K562 (cell line): Measurements from ENCODE around the gene PDGFC.

Experiments
- BRCA1 ChIP-seq, 2 experiments: fragments of 450-650 bp in 1 of 2; sonication (generic) in 1 of 2; formaldehyde crosslinking in 1 of 2; IDR thresholded peaks; 2 replicates each; pipeline versions ENCODE4 v1.5.0 to v1.6.1; 2017 to 2020; ENCODE audit warnings: mild to moderate bottlenecking in 1 of 2, missing genetic modification reagents in 1 of 2
- CBX5 ChIP-seq: IDR thresholded peaks from 2 replicates; pipeline ENCODE4 v1.6.1; 2014; ENCODE audit warnings: low read depth, borderline replicate concordance
- CHD4 ChIP-seq: fragments of 200-600 bp; sonication (generic); IDR thresholded peaks from 3 replicates; pipeline ENCODE4 v1.6.1; 2012; ENCODE audit warnings: low read depth, mild to moderate bottlenecking, mixed read lengths, low read length, inconsistent platforms; ENCODE audit not compliant: insufficient read depth, insufficient replicate concordance, poor library complexity, severe bottlenecking
- EZH2 ChIP-seq: IDR thresholded peaks from 2 replicates; pipeline ENCODE4 v1.6.1; 2012; ENCODE audit warnings: low read depth, mild to moderate bottlenecking, inconsistent platforms, low read length, borderline replicate concordance
- MAFF ChIP-seq: IDR thresholded peaks from 2 replicates; pipeline ENCODE4 v1.6.1; 2012; ENCODE audit warnings: low read length, improper control_type of control experiment
- NFE2L1 ChIP-seq: fragments of 450-650 bp; IDR thresholded peaks from 2 replicates; pipeline ENCODE4 v1.6.1; 2016; ENCODE audit warnings: missing genetic modification characterization, low read depth, mild to moderate bottlenecking, missing compliant biosample characterization, moderate library complexity, borderline replicate concordance
- NR2C2 ChIP-seq, 2 experiments: fragments of 200-800 bp in 1 of 2; sonication (Bioruptor generic) in 1 of 2; sonication (generic) in 1 of 2; formaldehyde crosslinking in 1 of 2; IDR thresholded peaks; 2 replicates each; pipeline versions ENCODE4 v1.6.1 to v1.8.0; 2016 to 2022; ENCODE audit warnings: mild to moderate bottlenecking in 1 of 2, missing compliant biosample characterization in 1 of 2, missing genetic modification characterization in 1 of 2, missing genetic modification reagents in 1 of 2
- SP1 ChIP-seq: sonication (generic); formaldehyde crosslinking; IDR thresholded peaks from 2 replicates; pipeline ENCODE4 v1.8.1; 2022; ENCODE audit warnings: mild to moderate bottlenecking, missing genetic modification reagents
- STAG1 ChIP-seq: sonication (generic); formaldehyde crosslinking; IDR thresholded peaks from 2 replicates; pipeline ENCODE4 v1.5.0; 2020; ENCODE audit warnings: missing genetic modification reagents, borderline replicate concordance
- ZFP30 ChIP-seq: fragments of 250-450 bp; sonication (Bioruptor Pico); IDR thresholded peaks from 2 replicates; pipeline ENCODE4 v1.8.0; 2022; ENCODE audit warnings: moderate library complexity, mild to moderate bottlenecking, inconsistent platforms, borderline replicate concordance
- TF ChIP-seq, protein P1 (sequence below): fragments of 250-450 bp; sonication (Bioruptor Pico); IDR thresholded peaks from 2 replicates; pipeline ENCODE4 v1.5.0; 2020; ENCODE audit warnings: mild to moderate bottlenecking, borderline replicate concordance
- TF ChIP-seq, protein P2 (sequence below): fragments of 450-650 bp; IDR thresholded peaks from 2 replicates; pipeline ENCODE4 v1.6.1; 2016; ENCODE audit warnings: antibody characterized with exemption
- TF ChIP-seq, protein P3 (sequence below): fragments of 450-650 bp; IDR thresholded peaks from 2 replicates; pipeline ENCODE4 v1.6.1; 2018; ENCODE audit warnings: mild to moderate bottlenecking, low read depth; ENCODE audit not compliant: partially characterized antibody

DNA sequence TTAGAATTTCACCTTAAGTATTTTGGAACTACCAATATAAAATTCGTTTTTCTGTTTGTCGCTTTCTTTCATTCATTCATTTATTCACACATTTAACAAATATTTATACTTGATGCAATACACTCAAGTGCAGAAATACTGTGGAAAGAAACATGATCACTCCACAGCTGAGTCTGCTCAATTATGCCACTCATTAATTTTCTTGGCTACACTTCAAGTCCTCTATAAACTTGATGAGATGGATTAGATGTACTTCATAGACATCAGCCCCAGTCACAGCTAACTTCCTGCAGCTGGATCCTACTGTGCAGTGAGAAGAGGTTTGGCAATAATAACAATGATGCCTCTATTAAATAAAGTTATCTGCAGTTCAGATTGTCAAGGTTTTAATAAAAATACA is 208.1 kb downstream of the PDGFC start:
- TF ChIP-seq EZH2 = no peak
- TF ChIP-seq STAG1 (CRISPR knock-in tag) = no peak
- TF ChIP-seq, protein P1, sequence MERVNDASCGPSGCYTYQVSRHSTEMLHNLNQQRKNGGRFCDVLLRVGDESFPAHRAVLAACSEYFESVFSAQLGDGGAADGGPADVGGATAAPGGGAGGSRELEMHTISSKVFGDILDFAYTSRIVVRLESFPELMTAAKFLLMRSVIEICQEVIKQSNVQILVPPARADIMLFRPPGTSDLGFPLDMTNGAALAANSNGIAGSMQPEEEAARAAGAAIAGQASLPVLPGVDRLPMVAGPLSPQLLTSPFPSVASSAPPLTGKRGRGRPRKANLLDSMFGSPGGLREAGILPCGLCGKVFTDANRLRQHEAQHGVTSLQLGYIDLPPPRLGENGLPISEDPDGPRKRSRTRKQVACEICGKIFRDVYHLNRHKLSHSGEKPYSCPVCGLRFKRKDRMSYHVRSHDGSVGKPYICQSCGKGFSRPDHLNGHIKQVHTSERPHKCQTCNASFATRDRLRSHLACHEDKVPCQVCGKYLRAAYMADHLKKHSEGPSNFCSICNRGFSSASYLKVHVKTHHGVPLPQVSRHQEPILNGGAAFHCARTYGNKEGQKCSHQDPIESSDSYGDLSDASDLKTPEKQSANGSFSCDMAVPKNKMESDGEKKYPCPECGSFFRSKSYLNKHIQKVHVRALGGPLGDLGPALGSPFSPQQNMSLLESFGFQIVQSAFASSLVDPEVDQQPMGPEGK = no peak
- TF ChIP-seq BRCA1 (IDR thresholded peaks at IDR 0.05) = no peak
- no peak for TF ChIP-seq BRCA1 (CRISPR knock-in tag; IDR thresholded peaks at IDR 0.05)
- no peak for TF ChIP-seq SP1
- no peak for TF ChIP-seq NR2C2 (CRISPR knock-in tag; IDR thresholded peaks at IDR 0.05)
- TF ChIP-seq NR2C2 (tag; IDR thresholded peaks at IDR 0.05) = no peak
- no peak for TF ChIP-seq CBX5
- no peak for TF ChIP-seq ZFP30
- no peak for TF ChIP-seq CHD4
- TF ChIP-seq NFE2L1 = no peak
- TF ChIP-seq, protein P2, sequence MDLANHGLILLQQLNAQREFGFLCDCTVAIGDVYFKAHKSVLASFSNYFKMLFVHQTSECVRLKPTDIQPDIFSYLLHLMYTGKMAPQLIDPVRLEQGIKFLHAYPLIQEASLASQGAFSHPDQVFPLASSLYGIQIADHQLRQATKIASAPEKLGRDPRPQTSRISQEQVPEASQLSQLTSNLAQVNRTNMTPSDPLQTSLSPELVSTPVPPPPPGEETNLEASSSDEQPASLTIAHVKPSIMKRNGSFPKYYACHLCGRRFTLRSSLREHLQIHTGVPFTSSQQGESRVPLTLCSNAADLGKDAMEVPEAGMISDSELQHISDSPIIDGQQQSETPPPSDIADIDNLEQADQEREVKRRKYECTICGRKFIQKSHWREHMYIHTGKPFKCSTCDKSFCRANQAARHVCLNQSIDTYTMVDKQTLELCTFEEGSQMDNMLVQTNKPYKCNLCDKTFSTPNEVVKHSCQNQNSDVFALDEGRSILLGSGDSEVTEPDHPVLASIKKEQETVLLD = no peak
- TF ChIP-seq, protein P3, sequence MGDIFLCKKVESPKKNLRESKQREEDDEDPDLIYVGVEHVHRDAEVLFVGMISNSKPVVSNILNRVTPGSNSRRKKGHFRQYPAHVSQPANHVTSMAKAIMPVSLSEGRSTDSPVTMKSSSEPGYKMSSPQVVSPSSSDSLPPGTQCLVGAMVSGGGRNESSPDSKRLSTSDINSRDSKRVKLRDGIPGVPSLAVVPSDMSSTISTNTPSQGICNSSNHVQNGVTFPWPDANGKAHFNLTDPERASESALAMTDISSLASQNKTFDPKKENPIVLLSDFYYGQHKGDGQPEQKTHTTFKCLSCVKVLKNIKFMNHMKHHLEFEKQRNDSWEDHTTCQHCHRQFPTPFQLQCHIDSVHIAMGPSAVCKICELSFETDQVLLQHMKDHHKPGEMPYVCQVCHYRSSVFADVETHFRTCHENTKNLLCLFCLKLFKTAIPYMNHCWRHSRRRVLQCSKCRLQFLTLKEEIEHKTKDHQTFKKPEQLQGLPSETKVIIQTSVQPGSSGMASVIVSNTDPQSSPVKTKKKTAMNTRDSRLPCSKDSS = no peak
- TF ChIP-seq MAFF = no peak
